Coronary artery (tissue), 2 donors: ENCODE measurements around the gene UFSP2.

ENCODE experiments used
- DNase-seq: peaks from one replicate; pipeline ENCODE4 v3.0.0-alpha.2; 2017; ENCODE audit warnings: low spot score
- H3K27ac ChIP-seq, 2 donors: fragments of 200-600 bp; sonication (generic); one replicate each; pipeline ENCODE4 v1.5.1; 2016 to 2019
- H3K4me3 ChIP-seq: fragments of 200-600 bp; sonication (generic); 2 replicates; pipeline ENCODE4 v1.5.1; 2016; ENCODE audit warnings: mild to moderate bottlenecking, moderate library complexity
- TF ChIP-seq, protein P1 (sequence below): fragments of 200-600 bp; sonication (generic); IDR thresholded peaks from one replicate; pipeline ENCODE4 v1.5.1; 2019; ENCODE audit warnings: antibody characterized with exemption

UFSP2 gene

GRCh38 chr4:185387957-185388356 is 37.8 kb downstream of the UFSP2 start:
- no peak overlapping the region for H3K4me3 ChIP-seq
- TF ChIP-seq, protein P1, sequence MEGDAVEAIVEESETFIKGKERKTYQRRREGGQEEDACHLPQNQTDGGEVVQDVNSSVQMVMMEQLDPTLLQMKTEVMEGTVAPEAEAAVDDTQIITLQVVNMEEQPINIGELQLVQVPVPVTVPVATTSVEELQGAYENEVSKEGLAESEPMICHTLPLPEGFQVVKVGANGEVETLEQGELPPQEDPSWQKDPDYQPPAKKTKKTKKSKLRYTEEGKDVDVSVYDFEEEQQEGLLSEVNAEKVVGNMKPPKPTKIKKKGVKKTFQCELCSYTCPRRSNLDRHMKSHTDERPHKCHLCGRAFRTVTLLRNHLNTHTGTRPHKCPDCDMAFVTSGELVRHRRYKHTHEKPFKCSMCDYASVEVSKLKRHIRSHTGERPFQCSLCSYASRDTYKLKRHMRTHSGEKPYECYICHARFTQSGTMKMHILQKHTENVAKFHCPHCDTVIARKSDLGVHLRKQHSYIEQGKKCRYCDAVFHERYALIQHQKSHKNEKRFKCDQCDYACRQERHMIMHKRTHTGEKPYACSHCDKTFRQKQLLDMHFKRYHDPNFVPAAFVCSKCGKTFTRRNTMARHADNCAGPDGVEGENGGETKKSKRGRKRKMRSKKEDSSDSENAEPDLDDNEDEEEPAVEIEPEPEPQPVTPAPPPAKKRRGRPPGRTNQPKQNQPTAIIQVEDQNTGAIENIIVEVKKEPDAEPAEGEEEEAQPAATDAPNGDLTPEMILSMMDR: no peak

DNA sequence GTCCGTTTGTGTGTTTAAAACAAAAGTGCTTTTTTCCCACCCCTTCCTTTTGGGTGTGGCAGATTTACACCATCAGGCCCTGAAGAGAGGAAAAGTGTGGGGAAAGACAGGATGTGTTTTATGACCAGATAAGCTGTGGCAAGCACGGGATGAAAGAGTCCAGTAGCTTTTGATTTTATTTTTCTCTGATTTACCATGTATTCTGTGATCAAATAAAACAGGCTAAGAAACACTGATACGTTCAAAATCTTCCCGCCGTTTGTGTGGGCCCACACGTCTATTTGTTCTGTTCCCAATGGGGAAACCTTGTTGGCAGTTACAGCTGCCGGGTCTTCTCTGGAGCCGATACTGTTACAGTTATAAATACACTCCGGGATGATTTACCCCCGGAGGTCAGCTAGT is 40.8 kb downstream of the UFSP2 start:
- Histone ChIP-seq H3K4me3 (no peak overlapping the region), H3K27ac (no peak overlapping the region)
- TF ChIP-seq, protein P1: no peak
- DNase-seq: no peak

More at GRCh38 chr4:185387957-185388356, 37.8 kb downstream of the UFSP2 start:
- DNase-seq: no peak
- no peak overlapping the region for H3K27ac ChIP-seq

- DNase-seq: no peak
- H3K27ac ChIP-seq: no peak overlapping the region
- TF ChIP-seq, protein P1: no peak
- H3K4me3 ChIP-seq: no peak overlapping the region
Observed at GRCh38 chr4:185384061-185384460, 41.7 kb downstream of the UFSP2 start.

- TF ChIP-seq, protein P1: no peak
- H3K4me3 ChIP-seq: no peak overlapping the region
- no peak for DNase-seq
- no peak overlapping the region for H3K27ac ChIP-seq
Observed at GRCh38 chr4:185383451-185383850, 42.3 kb downstream of the UFSP2 start.

DNA sequence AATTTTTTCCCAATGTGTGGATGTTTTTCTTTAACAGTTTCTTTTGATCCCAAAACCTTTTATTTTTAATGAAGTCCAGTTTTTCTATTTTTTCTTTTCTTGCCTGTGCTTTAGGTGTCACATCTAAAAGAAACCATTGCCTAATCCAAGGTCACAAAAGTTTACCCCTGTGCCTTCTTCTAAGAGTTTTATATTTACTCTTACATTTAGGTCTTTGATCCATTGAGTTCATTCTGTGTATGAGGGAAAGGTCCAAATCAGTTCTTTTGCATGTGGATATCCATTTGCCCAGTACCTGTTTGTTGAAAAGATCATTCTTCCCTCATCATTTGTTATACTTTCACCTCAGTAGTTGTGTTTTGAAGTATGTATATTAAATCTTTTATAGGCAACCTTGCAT is 43.0 kb downstream of the UFSP2 start:
- Histone ChIP-seq H3K4me3 (no peak overlapping the region), H3K27ac (no peak overlapping the region)
- no peak for DNase-seq
- TF ChIP-seq, protein P1: no peak

DNA sequence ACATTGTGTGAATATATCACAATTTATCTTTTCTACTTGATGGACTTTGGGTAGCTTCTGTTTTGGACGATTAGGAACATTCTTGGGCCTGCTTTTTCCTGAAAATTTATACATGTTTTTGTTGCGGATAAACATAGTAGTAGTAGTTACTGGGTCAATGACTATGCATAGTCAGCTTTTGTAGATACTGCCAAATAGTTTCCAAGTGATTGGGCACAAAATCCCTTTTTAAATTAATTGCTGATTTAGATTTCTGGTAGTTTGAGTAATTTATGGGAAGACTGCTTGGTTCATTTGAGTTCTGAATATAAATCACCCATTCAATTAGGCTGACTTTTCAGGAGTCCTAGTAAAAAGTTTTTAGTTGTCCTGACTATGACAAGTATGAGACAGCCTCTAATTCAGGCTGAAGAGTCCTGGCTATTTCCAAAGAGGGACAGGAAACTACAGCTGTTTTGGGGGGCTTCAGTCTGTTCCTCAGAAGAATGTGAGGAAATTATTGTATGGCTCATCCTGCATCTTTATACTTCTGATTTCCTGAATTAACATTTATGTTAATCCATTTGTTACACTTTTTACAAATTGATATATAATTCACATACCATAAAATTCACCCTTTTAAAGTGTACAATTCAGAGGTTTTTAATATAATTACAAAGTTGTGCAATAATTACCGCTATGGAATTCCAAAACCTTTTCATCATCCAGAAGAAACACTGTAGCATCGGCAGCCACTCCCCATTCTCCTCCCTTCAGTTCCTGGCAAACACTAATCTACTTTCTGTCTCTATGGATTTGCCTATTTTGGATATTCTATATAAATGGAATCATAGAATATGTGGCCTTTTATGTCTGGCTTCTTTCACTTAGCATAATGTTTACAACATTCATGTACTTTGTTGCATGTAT is 44.2 kb downstream of the UFSP2 start:
- no peak overlapping the region for H3K27ac ChIP-seq
- H3K4me3 ChIP-seq: no peak overlapping the region
- TF ChIP-seq, protein P1: no peak
- DNase-seq: no peak

- TF ChIP-seq, protein P1: no peak
- H3K4me3 ChIP-seq: no peak overlapping the region
- no peak for DNase-seq
- H3K27ac ChIP-seq: no peak overlapping the region
Observed at GRCh38 chr4:185380320-185380719, 45.4 kb downstream of the UFSP2 start.
